Small intestine (tissue), 7 donors: ENCODE results near the gene NPFF. TPM values are rescaled to one million over a fixed set of nuclear protein-coding genes. Genes with fewer than 3 reads are reported as not detected.

Source experiments
- DNase-seq, 2 donors: peaks; one replicate each; pipeline versions ENCODE4 v3.0.0 to v3.0.0-alpha.2; 2013
- FAIRE-seq: peaks from 2 replicates; lab custom pipeline; 2012; peaks lifted over from hg19 to GRCh38; lab: Jason Lieb, UNC
- H3K27ac ChIP-seq, 3 donors: one replicate each; pipeline ENCODE4 v1.5.1; 2013; ENCODE audit warnings: low read length in 2 of 3, mild to moderate bottlenecking in 2 of 3, control low read depth in 1 of 3, inconsistent platforms in 1 of 3, low read depth in 1 of 3, moderate library complexity in 1 of 3
- H3K27me3 ChIP-seq, 3 donors: one replicate each; pipeline ENCODE4 v1.6.1; 2013; ENCODE audit warnings: low read length in 3 of 3, inconsistent platforms in 1 of 3; ENCODE audit not compliant: control insufficient read depth in 3 of 3, insufficient read depth in 3 of 3
- H3K36me3 ChIP-seq, 3 donors: one replicate each; pipeline ENCODE4 v1.6.1; 2013; ENCODE audit warnings: low read length in 3 of 3, inconsistent platforms in 1 of 3, low read depth in 1 of 3, mild to moderate bottlenecking in 1 of 3, moderate library complexity in 1 of 3; ENCODE audit not compliant: control insufficient read depth in 3 of 3, insufficient read depth in 2 of 3
- H3K4me1 ChIP-seq, 3 donors: one replicate each; pipeline ENCODE4 v1.6.1; 2013; ENCODE audit warnings: low read length in 2 of 3, inconsistent platforms in 1 of 3, low read depth in 1 of 3, mild to moderate bottlenecking in 1 of 3, moderate library complexity in 1 of 3; ENCODE audit not compliant: control insufficient read depth in 3 of 3, insufficient read depth in 2 of 3
- H3K4me3 ChIP-seq, 3 donors: one replicate each; pipeline ENCODE4 v1.5.1; 2013; ENCODE audit warnings: low read length in 3 of 3, control low read depth in 1 of 3, inconsistent platforms in 1 of 3, low read depth in 1 of 3, mild to moderate bottlenecking in 1 of 3, moderate library complexity in 1 of 3
- H3K9me3 ChIP-seq, 2 donors: one replicate each; pipeline ENCODE4 v1.6.1; 2013; ENCODE audit warnings: low read depth in 1 of 2, low read length in 1 of 2; ENCODE audit not compliant: control insufficient read depth in 2 of 2, insufficient read depth in 1 of 2
- WGBS, 3 donors: extraction: QIAGEN DNeasy Blood & Tissue Kit; methylation state at CpG; one replicate each; pipeline ENCODE4 v1.1.7; 2013; 5-methylcytosine and 5-hydroxymethylcytosine counted together
- polyA plus RNA-seq, 4 donors: library from polyadenylated mRNA; stranded (reverse) in 3 of 4; unstranded in 1 of 4; fragments of 200-250 nt in 3 of 4; fragments of 120-200 nt in 1 of 4; gene quantifications; one replicate each; pipeline versions ENCODE4 v1.2.1 to v1.2.3, GENCODE V29; 2013
- donor health status: healthy with polysubstance abuse.
- donor health status: control.
- donor health status: control.
- donor health status: Bipolar disorder and iron deficiency.
- donor health status: healthy.

The NPFF gene
- polyA plus RNA-seq, 4 donors = 0.12 to 4.2 TPM; not detected in 2

GRCh38 chr12:53508534-53509170 lies 1.4 kb upstream of the NPFF start:
- H3K9me3 ChIP-seq = no peaks in the 10 kb centered on the region
- DNase-seq (peak; percentile 89 to 91), FAIRE-seq (no peak)
- H3K27ac ChIP-seq = peak overlapping the region in 1 of 3 donors; percentile 24
- H3K4me1 ChIP-seq = peaks cover 0 to 3% (median 0%) of the 10 kb centered on the region in 3 donors
- H3K27me3 ChIP-seq = no peaks in the 10 kb centered on the region
- no peak overlapping the region for H3K4me3 ChIP-seq
- 29 to 31% (median 29%) methylated on average over 7 of the region's 7 CpGs for WGBS, 3 donors
- peaks cover 0 to 74% (median 9%) of the 10 kb centered on the region in 3 donors for H3K36me3 ChIP-seq

- Histone ChIP-seq H3K27me3 (no peaks in the 10 kb centered on the region), H3K36me3 (peaks cover 0 to 79% (median 3%) of the 10 kb centered on the region in 3 donors), H3K4me3 (no peak overlapping the region), H3K4me1 (peaks cover 0 to 3% (median 0%) of the 10 kb centered on the region in 3 donors), H3K27ac (no peak overlapping the region), H3K9me3 (no peaks in the 10 kb centered on the region)
- FAIRE-seq (no peak), DNase-seq (no peak)
- whole genome bisulfite sequencing, 3 donors = 88 to 90% (median 89%) methylated on average over 4 of the region's 4 CpGs
Observed at GRCh38 chr12:53507603-53507885, 260 bp upstream of the NPFF start.

GRCh38 chr12:53506450-53506785 lies 866 bp downstream of the NPFF start:
- H3K4me3 ChIP-seq = no peak overlapping the region
- DNase-seq (no peak), FAIRE-seq (no peak)
- no peaks in the 10 kb centered on the region for H3K9me3 ChIP-seq
- peaks cover 0 to 69% (median 0%) of the 10 kb centered on the region in 3 donors for H3K36me3 ChIP-seq
- no peak overlapping the region for H3K27ac ChIP-seq
- H3K4me1 ChIP-seq = peaks cover 4 to 12% (median 5%) of the 10 kb centered on the region in 3 donors
- H3K27me3 ChIP-seq = no peaks in the 10 kb centered on the region
- WGBS, 3 donors = 50 to 60% (median 58%) methylated on average over 2 of the region's 2 CpGs

GRCh38 chr12:53505555-53506449 lies 1.5 kb downstream of the NPFF start:
- WGBS, 3 donors = 81 to 86% (median 86%) methylated on average over 19 of the region's 19 CpGs
- no peak overlapping the region for H3K27ac ChIP-seq
- H3K27me3 ChIP-seq = no peaks in the 10 kb centered on the region
- H3K4me1 ChIP-seq = peaks cover 4 to 12% (median 5%) of the 10 kb centered on the region in 3 donors
- H3K4me3 ChIP-seq = no peak overlapping the region
- peaks cover 0 to 68% (median 0%) of the 10 kb centered on the region in 3 donors for H3K36me3 ChIP-seq
- DNase-seq (no peak), FAIRE-seq (no peak)
- H3K9me3 ChIP-seq = no peaks in the 10 kb centered on the region

- Histone ChIP-seq H3K27me3 (no peaks in the 10 kb centered on the region), H3K9me3 (no peaks in the 10 kb centered on the region), H3K4me1 (peaks cover 4 to 15% (median 5%) of the 10 kb centered on the region in 3 donors), H3K27ac (no peak overlapping the region), H3K4me3 (no peak overlapping the region), H3K36me3 (peaks cover 0 to 61% (median 0%) of the 10 kb centered on the region in 3 donors)
- DNase-seq (no peak), FAIRE-seq (no peak)
- WGBS, 3 donors = 85 to 90% (median 86%) methylated on average over 10 of the region's 10 CpGs
Observed at GRCh38 chr12:53505086-53505485, 2.2 kb downstream of the NPFF start.

- Histone ChIP-seq H3K4me1 (peaks cover 4 to 22% (median 5%) of the 10 kb centered on the region in 3 donors), H3K36me3 (peaks cover 0 to 59% (median 0%) of the 10 kb centered on the region in 3 donors), H3K27me3 (no peaks in the 10 kb centered on the region), H3K27ac (no peak overlapping the region), H3K9me3 (no peaks in the 10 kb centered on the region), H3K4me3 (no peak overlapping the region)
- WGBS, 3 donors = 80 to 85% (median 83%) methylated on average over 14 of the region's 14 CpGs
- FAIRE-seq = no peak
- DNase-seq = no peak
Observed at GRCh38 chr12:53504004-53504920, 3.0 kb downstream of the NPFF start.

GRCh38 chr12:53502983-53503728 lies 4.1 kb downstream of the NPFF start:
- FAIRE-seq (no peak), DNase-seq (no peak)
- Histone ChIP-seq H3K4me1 (peaks cover 4 to 27% (median 5%) of the 10 kb centered on the region in 3 donors), H3K27me3 (peaks cover 0 to 3% (median 0%) of the 10 kb centered on the region in 3 donors), H3K4me3 (no peak overlapping the region), H3K27ac (no peak overlapping the region), H3K36me3 (peaks cover 0 to 52% (median 0%) of the 10 kb centered on the region in 3 donors), H3K9me3 (no peaks in the 10 kb centered on the region)
- 81 to 88% (median 85%) methylated on average over 10 of the region's 10 CpGs for WGBS, 3 donors
